ENCODE results near the gene RAD51B. TPM values are rescaled to one million over a fixed set of nuclear protein-coding genes. Genes with fewer than 3 reads are reported as not detected.

Gene RAD51B
- total RNA-seq, 2 donors from 2014 or later, result 22.8 to 33.8 TPM

DNA sequence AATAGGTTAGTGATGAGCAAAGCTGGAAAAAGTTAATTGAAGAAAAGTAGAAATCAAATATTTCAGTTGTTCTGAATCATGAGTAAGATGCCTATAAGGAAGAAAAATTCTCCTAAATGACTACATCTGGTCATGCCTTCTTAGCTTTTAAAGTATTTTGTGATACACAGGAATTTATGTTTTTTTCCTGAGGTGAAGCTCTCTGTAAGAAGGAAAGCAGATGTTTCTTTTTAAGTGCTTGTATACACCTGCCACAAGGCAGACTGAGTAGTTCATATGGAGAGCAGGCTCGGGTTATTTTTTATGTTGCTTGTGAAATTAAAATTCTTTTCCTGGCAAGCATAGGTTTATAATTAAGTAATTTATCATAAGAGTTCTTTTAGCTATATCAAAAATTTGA is 275.2 kb downstream of the RAD51B start:
- DNase-seq, result no peak
- Mint-ChIP-seq H3K36me3 (ENCODE audit: low read depth) (peaks cover 13% of the 10 kb centered on the region), H3K9me3 (peaks cover 30% of the 10 kb centered on the region), H3K27ac (no peak overlapping the region), H3K4me3 (no peak overlapping the region), H3K4me1 (peaks cover 3% of the 10 kb centered on the region), H3K27me3 (ENCODE audit: insufficient read depth) (peaks cover 6% of the 10 kb centered on the region)
- Histone ChIP-seq H3K36me3 (ENCODE audit: control insufficient read depth, insufficient read depth, low read length) (no peaks in the 10 kb centered on the region), H3K9me3 (ENCODE audit: control insufficient read depth, low read length) (peaks cover 19% of the 10 kb centered on the region), H3K4me3 (ENCODE audit: low read length) (no peak overlapping the region), H3K27me3 (ENCODE audit: control insufficient read depth, insufficient read depth, low read length, poor library complexity, severe bottlenecking) (no peaks in the 10 kb centered on the region), H3K9ac (ENCODE audit: extremely low read depth, low read length, poor library complexity, severe bottlenecking) (no peak overlapping the region), H3K27ac (ENCODE audit: low read depth, low read length) (no peak overlapping the region), H3K4me1 (ENCODE audit: control insufficient read depth, insufficient read depth, low read length) (no peaks in the 10 kb centered on the region)
- TF ChIP-seq, protein P1, sequence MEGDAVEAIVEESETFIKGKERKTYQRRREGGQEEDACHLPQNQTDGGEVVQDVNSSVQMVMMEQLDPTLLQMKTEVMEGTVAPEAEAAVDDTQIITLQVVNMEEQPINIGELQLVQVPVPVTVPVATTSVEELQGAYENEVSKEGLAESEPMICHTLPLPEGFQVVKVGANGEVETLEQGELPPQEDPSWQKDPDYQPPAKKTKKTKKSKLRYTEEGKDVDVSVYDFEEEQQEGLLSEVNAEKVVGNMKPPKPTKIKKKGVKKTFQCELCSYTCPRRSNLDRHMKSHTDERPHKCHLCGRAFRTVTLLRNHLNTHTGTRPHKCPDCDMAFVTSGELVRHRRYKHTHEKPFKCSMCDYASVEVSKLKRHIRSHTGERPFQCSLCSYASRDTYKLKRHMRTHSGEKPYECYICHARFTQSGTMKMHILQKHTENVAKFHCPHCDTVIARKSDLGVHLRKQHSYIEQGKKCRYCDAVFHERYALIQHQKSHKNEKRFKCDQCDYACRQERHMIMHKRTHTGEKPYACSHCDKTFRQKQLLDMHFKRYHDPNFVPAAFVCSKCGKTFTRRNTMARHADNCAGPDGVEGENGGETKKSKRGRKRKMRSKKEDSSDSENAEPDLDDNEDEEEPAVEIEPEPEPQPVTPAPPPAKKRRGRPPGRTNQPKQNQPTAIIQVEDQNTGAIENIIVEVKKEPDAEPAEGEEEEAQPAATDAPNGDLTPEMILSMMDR (conservative IDR thresholded peaks at IDR 0.05), result no peak
- 100% methylated on average over 1 of the region's 1 CpG; no CpG with 5 or more reads in 1 of the 2 experiments for WGBS, 2 experiments (ENCODE audit: insufficient coverage in 1 of 2, insufficient read length in 1 of 2)

DNA sequence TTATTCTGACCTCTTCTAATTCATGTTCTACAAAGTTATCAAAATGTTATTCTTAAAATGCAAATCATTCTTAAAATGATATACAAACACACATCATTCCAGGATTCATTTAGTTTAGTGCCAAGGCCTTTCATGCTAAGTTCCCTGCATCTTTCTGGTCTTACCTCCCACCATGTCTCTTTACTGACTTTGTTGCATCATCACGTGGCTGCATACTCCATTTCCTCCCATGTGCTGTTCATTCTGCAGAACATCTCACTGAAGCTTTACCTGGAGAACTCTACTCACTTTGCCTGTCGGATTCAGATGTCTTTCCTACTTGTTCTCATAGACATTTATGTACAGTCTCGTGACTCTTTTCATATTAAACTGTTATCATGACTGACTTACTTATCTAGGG is 278.1 kb downstream of the RAD51B start:
- Histone ChIP-seq H3K27ac (ENCODE audit: low read depth, low read length) (no peak overlapping the region), H3K9me3 (ENCODE audit: control insufficient read depth, low read length) (peaks cover 49% of the 10 kb centered on the region), H3K27me3 (ENCODE audit: control insufficient read depth, insufficient read depth, low read length, poor library complexity, severe bottlenecking) (no peaks in the 10 kb centered on the region), H3K36me3 (ENCODE audit: control insufficient read depth, insufficient read depth, low read length) (no peaks in the 10 kb centered on the region), H3K4me3 (ENCODE audit: low read length) (no peak overlapping the region), H3K4me1 (ENCODE audit: control insufficient read depth, insufficient read depth, low read length) (no peaks in the 10 kb centered on the region), H3K9ac (ENCODE audit: extremely low read depth, low read length, poor library complexity, severe bottlenecking) (no peak overlapping the region)
- Mint-ChIP-seq H3K9me3 (peaks cover 49% of the 10 kb centered on the region), H3K27me3 (ENCODE audit: insufficient read depth) (peaks cover 13% of the 10 kb centered on the region), H3K4me3 (no peak overlapping the region), H3K36me3 (ENCODE audit: low read depth) (peaks cover 34% of the 10 kb centered on the region), H3K4me1 (peaks cover 3% of the 10 kb centered on the region), H3K27ac (no peak overlapping the region)
- TF ChIP-seq, protein P1 (conservative IDR thresholded peaks at IDR 0.05), result no peak
- WGBS, 2 experiments (ENCODE audit: insufficient coverage in 1 of 2, insufficient read length in 1 of 2), result 83 to 92% methylated on average over 2 to 3 of the region's 3 CpGs
- no peak for DNase-seq

DNA sequence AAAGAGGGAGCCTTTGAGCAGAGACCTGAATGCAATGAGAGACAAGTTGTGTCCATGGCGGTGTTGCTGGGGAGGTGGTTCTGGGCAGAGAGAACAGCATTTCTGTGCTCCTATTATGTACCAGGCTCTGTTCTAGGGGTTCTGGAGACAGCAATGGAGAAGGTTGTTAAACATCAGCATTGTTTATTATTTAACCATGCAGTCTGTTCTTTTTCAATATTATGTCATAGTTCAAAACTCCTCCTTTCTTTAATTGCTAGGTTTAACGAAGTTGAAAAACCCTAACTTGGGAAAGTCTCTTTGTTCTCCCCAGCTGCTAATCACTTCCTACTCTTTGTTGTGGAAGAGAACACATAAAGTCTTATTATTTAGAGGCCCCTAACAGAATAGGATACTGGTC is 279.3 kb downstream of the RAD51B start:
- Mint-ChIP-seq H3K36me3 (ENCODE audit: low read depth) (peaks cover 35% of the 10 kb centered on the region), H3K4me3 (no peak overlapping the region), H3K4me1 (peaks cover 4% of the 10 kb centered on the region), H3K27me3 (ENCODE audit: insufficient read depth) (peaks cover 17% of the 10 kb centered on the region), H3K9me3 (peaks cover 58% of the 10 kb centered on the region), H3K27ac (no peak overlapping the region)
- H3K4me3 ChIP-seq (ENCODE audit: low read length), result no peak overlapping the region
- 88 to 95% methylated on average over 1 to 2 of the region's 2 CpGs for WGBS, 2 experiments (ENCODE audit: insufficient coverage in 1 of 2, insufficient read length in 1 of 2)
- DNase-seq, result no peak
- no peak overlapping the region for H3K27ac ChIP-seq (ENCODE audit: low read depth, low read length)
- no peaks in the 10 kb centered on the region for H3K4me1 ChIP-seq (ENCODE audit: control insufficient read depth, insufficient read depth, low read length)
- H3K27me3 ChIP-seq (ENCODE audit: control insufficient read depth, insufficient read depth, low read length, poor library complexity, severe bottlenecking), result no peaks in the 10 kb centered on the region
- TF ChIP-seq, protein P1 (conservative IDR thresholded peaks at IDR 0.05), result no peak
- H3K36me3 ChIP-seq (ENCODE audit: control insufficient read depth, insufficient read depth, low read length), result no peaks in the 10 kb centered on the region
- peaks cover 60% of the 10 kb centered on the region for H3K9me3 ChIP-seq (ENCODE audit: control insufficient read depth, low read length)
- H3K9ac ChIP-seq (ENCODE audit: extremely low read depth, low read length, poor library complexity, severe bottlenecking), result no peak overlapping the region

All from endodermal cell (in vitro differentiated cells).